Thyroid gland (tissue), 4 donors: ENCODE measurements around the gene WASF2.
"Not testable (repeated sequence)": the region's sequence is repeated elsewhere in the genome, so short reads cannot be mapped to it uniquely, and the experiment has no call there.

Source experiments
- CTCF ChIP-seq, 6 experiments: fragments of 200-600 bp in 3 of 6; fragments of 450-650 bp in 3 of 6; sonication (generic) in 3 of 6; IDR thresholded peaks; one replicate each; pipeline ENCODE4 v1.5.1; 2016 to 2019; ENCODE audit warnings: antibody characterized with exemption in 6 of 6, mild to moderate bottlenecking in 2 of 6, inconsistent platforms in 1 of 6, moderate library complexity in 1 of 6
- POLR2A ChIP-seq, 2 donors: fragments of 450-650 bp; IDR thresholded peaks; one replicate each; pipeline ENCODE4 v1.6.1; 2017; ENCODE audit warnings: antibody characterized with exemption in 2 of 2, mild to moderate bottlenecking in 2 of 2, moderate library complexity in 1 of 2

GRCh38 chr1:27384797-27385196 lies 105.2 kb downstream of the WASF2 start:
- TF ChIP-seq CTCF, POLR2A (IDR thresholded peaks at IDR 0.05): not testable (repeated sequence)
